HepG2 (cell line): ENCODE results near the gene WARS2. TPM values are rescaled to one million over a fixed set of nuclear protein-coding genes. Genes with fewer than 3 reads are reported as not detected.

Source experiments
- ATAC-seq: fragments of 200-7000 bp; cut with Tn5 transposase; 3 replicates; pipeline ENCODE4 v1.9.1; 2020; ENCODE audit warnings: mild to moderate bottlenecking, moderate library complexity
- BruUV-seq: library from RNA; stranded (reverse); fragments of 400-500 nt; replicated peaks from 2 replicates; lab custom pipeline; 2021; lab: Mats Ljungman, UMichigan
- CTCF ChIA-PET: fragments of 300-600 bp; formaldehyde crosslinking; extraction: SDS; loops from one replicate; lab custom pipeline; 2021; ENCODE audit warnings: low total read pairs, inconsistent platforms, low intra/inter-chr PET ratio; lab: Yijun Ruan, JAX
- POLR2A ChIA-PET: fragments of 350-600 bp; sonication (Branson Sonifier 250); formaldehyde crosslinking; loops from one replicate; lab custom pipeline; 2020; ENCODE audit warnings: antibody characterized with exemption, inconsistent platforms; lab: Yijun Ruan, JAX
- DNase-seq: peaks from one replicate; pipeline ENCODE4 v3.0.0-alpha.2; 2015; ENCODE audit warnings: low spot score
- FAIRE-seq: peaks from 3 replicates; lab custom pipeline; 2011; peaks lifted over from hg19 to GRCh38; lab: Jason Lieb, UNC
- H2AFZ ChIP-seq: one replicate; pipeline ENCODE4 v1.6.1; 2011; ENCODE audit warnings: low read length, inconsistent platforms
- H3K27ac ChIP-seq: fragments of 300-600 bp; 3 replicates; pipeline ENCODE4 v1.8.0; 2011; ENCODE audit warnings: mixed run types, mild to moderate bottlenecking, mixed read lengths, low read length, inconsistent platforms; ENCODE audit not compliant: insufficient read depth; ENCODE audit errors: extremely low read length
- H3K27me3 ChIP-seq, 2 experiments: fragments of 200-600 bp in 1 of 2; 2 replicates in 1 of 2; 3 replicates in 1 of 2; pipeline versions ENCODE4 v1.6.0 to v1.8.0; 2011; ENCODE audit warnings: low read length in 2 of 2, mild to moderate bottlenecking in 2 of 2, moderate library complexity in 2 of 2, inconsistent platforms in 1 of 2; ENCODE audit not compliant: insufficient read depth in 2 of 2, control insufficient read depth in 1 of 2
- H3K36me3 ChIP-seq, 2 experiments: fragments of 200-600 bp in 1 of 2; replicated peaks in 1 of 2; 2 replicates in 1 of 2; 3 replicates in 1 of 2; pipeline versions ENCODE4 v1.5.1 to v1.8.0; 2011; ENCODE audit warnings: low read length in 2 of 2, inconsistent platforms in 1 of 2; ENCODE audit not compliant: insufficient read depth in 2 of 2, control insufficient read depth in 1 of 2
- H3K4me1 ChIP-seq: 2 replicates; pipeline ENCODE4 v1.5.1; 2012; ENCODE audit warnings: low read length, inconsistent platforms; ENCODE audit not compliant: insufficient read depth
- H3K4me2 ChIP-seq: 2 replicates; pipeline ENCODE4 v1.6.0; 2011; ENCODE audit warnings: low read depth, low read length, inconsistent platforms
- H3K4me3 ChIP-seq, 3 experiments: fragments of 200-600 bp in 1 of 3; sonication (generic), shearing (Covaris generic) in 1 of 3; replicated peaks in 1 of 3; 2 replicates each; pipeline ENCODE4 v1.5.1; 2011 to 2016; ENCODE audit warnings: low read length in 3 of 3, inconsistent platforms in 2 of 3, low read depth in 2 of 3, mild to moderate bottlenecking in 2 of 3, control low read depth in 1 of 3, mixed read lengths in 1 of 3; ENCODE audit not compliant: insufficient read depth in 1 of 3
- H3K79me2 ChIP-seq: one replicate; pipeline ENCODE4 v1.6.1; 2011; ENCODE audit warnings: low read length, inconsistent platforms; ENCODE audit not compliant: insufficient read depth
- H3K9ac ChIP-seq: 2 replicates; pipeline ENCODE4 v1.6.0; 2011; ENCODE audit warnings: mild to moderate bottlenecking, low read depth, low read length, inconsistent platforms; ENCODE audit not compliant: insufficient read depth
- H3K9me3 ChIP-seq: 2 replicates; pipeline ENCODE4 v1.5.1; 2012; ENCODE audit warnings: mild to moderate bottlenecking, low read length
- H4K20me1 ChIP-seq: 2 replicates; pipeline ENCODE4 v1.6.0; 2011; ENCODE audit warnings: inconsistent platforms, mild to moderate bottlenecking, low read length, moderate library complexity; ENCODE audit not compliant: insufficient read depth
- FOXC1 ChIP-seq: sonication (generic); formaldehyde crosslinking; IDR thresholded peaks from 2 replicates; pipeline ENCODE4 v1.8.0; 2022; ENCODE audit warnings: mild to moderate bottlenecking, missing genetic modification reagents, borderline replicate concordance
- MTF1 ChIP-seq: sonication (generic); formaldehyde crosslinking; IDR thresholded peaks from 2 replicates; pipeline ENCODE4 v1.5.0; 2020; ENCODE audit warnings: missing genetic modification reagents
- ONECUT2 ChIP-seq: sonication (generic); formaldehyde crosslinking; IDR thresholded peaks from 2 replicates; pipeline ENCODE4 v1.4.0; 2020; ENCODE audit warnings: missing genetic modification reagents
- ZNF224 ChIP-seq: sonication (generic); formaldehyde crosslinking; IDR thresholded peaks from 2 replicates; pipeline ENCODE4 v1.5.0; 2020; ENCODE audit warnings: mild to moderate bottlenecking, missing genetic modification reagents
- WGBS: methylation state at CpG from one replicate; pipeline ENCODE4 v1.1.6; 2017; ENCODE audit warnings: low lambda C conversion rate; 5-methylcytosine and 5-hydroxymethylcytosine counted together
- in situ Hi-C: cut with HindIII; loops from 2 replicates; pipeline ENCODE4 v1.10.0; 2017; ENCODE audit warnings: low pct_unique_long_range_greater_than_20kb; ENCODE audit not compliant: extremely low pct_ligation_motif_present
- intact Hi-C: fragments of 100-400 bp; cut with micrococcal nuclease; formaldehyde crosslinking; loops from one replicate; pipeline ENCODE4 v1.10.0; 2022; ENCODE audit not compliant: unreplicated experiment
- polyA plus RNA-seq, 8 experiments: library from polyadenylated mRNA; depleted of rRNA in 3 of 8; stranded (reverse) in 7 of 8; unstranded in 1 of 8; fragments of >200 nt; fragmentation: Illumina TruSeq in 4 of 8; extraction: Trizol in 4 of 8; gene quantifications; 2 replicates each; pipeline versions ENCODE4 v1.2.1 to v1.2.3, GENCODE V29; 2011 to 2016; ENCODE audit warnings: low read depth in 4 of 8, missing spikeins in 1 of 8, mixed read lengths in 1 of 8; ENCODE audit not compliant: insufficient read depth in 1 of 8
- total RNA-seq, 5 experiments: library from RNA; depleted of rRNA; stranded (reverse); fragments of >200 nt; fragmentation: Illumina TruSeq; extraction: Trizol; gene quantifications; 2 replicates each; pipeline ENCODE4 v1.2.3, GENCODE V29; 2016; ENCODE audit warnings: low read depth in 1 of 5
- TF ChIP-seq, protein P1 (sequence below): sonication (generic); formaldehyde crosslinking; IDR thresholded peaks from 2 replicates; pipeline ENCODE4 v1.4.0; 2020; ENCODE audit warnings: missing genetic modification reagents

WARS2 gene
- total and polyA plus RNA-seq, 2 of the 13 experiments (the other 11 are each of a cell fraction or from before 2014, with no cell fraction given): 12.4 to 18.8 TPM

DNA sequence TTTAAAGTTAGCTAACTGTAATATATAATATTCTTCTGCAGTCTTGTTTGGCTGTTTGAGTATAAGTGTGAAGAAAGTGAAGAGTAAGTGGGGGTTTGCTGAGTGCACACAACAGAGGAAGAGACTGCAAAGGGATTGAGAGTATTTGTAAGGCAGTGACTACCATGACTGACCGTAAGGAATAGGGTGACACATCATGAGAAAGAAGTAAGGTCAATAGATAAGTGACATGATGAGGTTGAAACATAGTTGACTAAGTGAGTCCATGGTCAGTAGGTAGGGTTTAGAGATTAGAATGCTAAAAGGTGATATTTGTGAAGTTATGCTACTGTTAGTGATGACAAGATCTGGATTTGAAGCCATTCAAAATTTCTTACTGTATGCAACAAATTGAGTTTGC lies 27.7 kb downstream of the WARS2 start:
- Histone ChIP-seq H3K9ac (no peak overlapping the region), H4K20me1 (no peaks in the 10 kb centered on the region), H3K79me2 (no peaks in the 10 kb centered on the region)
- 94% methylated on average over 1 of the region's 1 CpG for WGBS
- no peak for DNase-seq
- no peak for TF ChIP-seq ONECUT2 (CRISPR knock-in tag)
- TF ChIP-seq MTF1: no peak
- TF ChIP-seq, protein P1, sequence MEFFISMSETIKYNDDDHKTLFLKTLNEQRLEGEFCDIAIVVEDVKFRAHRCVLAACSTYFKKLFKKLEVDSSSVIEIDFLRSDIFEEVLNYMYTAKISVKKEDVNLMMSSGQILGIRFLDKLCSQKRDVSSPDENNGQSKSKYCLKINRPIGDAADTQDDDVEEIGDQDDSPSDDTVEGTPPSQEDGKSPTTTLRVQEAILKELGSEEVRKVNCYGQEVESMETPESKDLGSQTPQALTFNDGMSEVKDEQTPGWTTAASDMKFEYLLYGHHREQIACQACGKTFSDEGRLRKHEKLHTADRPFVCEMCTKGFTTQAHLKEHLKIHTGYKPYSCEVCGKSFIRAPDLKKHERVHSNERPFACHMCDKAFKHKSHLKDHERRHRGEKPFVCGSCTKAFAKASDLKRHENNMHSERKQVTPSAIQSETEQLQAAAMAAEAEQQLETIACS (CRISPR knock-in tag): no peak
- no peak for TF ChIP-seq ZNF224 (CRISPR knock-in tag)
- TF ChIP-seq, all 625 proteins: peak for 0
- intact Hi-C loops: no loop called here
- no peak overlapping the region for H3K4me3 ChIP-seq
- no peak overlapping the region for H3K4me2 ChIP-seq
- H3K27ac ChIP-seq: no peak overlapping the region
- ChIA-PET CTCF (no interaction called here), POLR2A (no interaction called here)
- in situ Hi-C loops: no loop called here
- BruUV-seq: no TSS peak
- no peaks in the 10 kb centered on the region for H3K27me3 ChIP-seq
- H3K36me3 ChIP-seq: no peaks in the 10 kb centered on the region
- H3K9me3 ChIP-seq: no peaks in the 10 kb centered on the region
- no peak overlapping the region for H2AFZ ChIP-seq
- FAIRE-seq (no peak), ATAC-seq (no peak)
- H3K4me1 ChIP-seq: no peaks in the 10 kb centered on the region

DNA sequence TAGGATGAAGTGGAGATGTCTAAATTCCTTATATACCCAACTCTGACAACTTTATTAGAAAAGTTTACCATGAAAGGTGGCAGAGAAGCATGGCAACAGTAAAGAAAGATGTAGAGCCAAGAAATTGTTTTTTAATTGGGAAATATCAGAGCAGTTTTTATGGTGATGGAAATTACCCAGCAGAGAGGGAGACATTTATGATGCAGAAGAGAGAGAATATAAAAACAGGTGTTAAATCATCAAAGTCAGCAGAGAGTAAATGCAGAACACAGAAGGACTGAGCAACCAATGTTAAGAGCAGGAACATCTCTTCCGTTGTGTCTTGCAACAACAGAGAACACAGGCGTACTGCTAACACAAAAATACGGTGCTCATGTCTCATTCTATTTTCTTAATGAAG lies 28.2 kb downstream of the WARS2 start:
- DNase-seq (no peak), ATAC-seq (no peak), FAIRE-seq (no peak)
- Histone ChIP-seq H3K79me2 (no peaks in the 10 kb centered on the region), H3K9me3 (no peaks in the 10 kb centered on the region), H3K27me3 (no peaks in the 10 kb centered on the region), H2AFZ (no peak overlapping the region), H3K9ac (no peak overlapping the region), H3K27ac (no peak overlapping the region), H3K4me3 (no peak overlapping the region), H4K20me1 (no peaks in the 10 kb centered on the region), H3K4me1 (no peaks in the 10 kb centered on the region), H3K4me2 (no peak overlapping the region), H3K36me3 (no peaks in the 10 kb centered on the region)
- BruUV-seq: no TSS peak
- 98% methylated on average over 3 of the region's 3 CpGs for WGBS
- TF ChIP-seq FOXC1 (CRISPR knock-in tag): no peak
- intact Hi-C loops: no loop called here
- POLR2A ChIA-PET: no interaction called here
- CTCF ChIA-PET: no interaction called here
- in situ Hi-C loops: no loop called here
